IMR-90 (cell line): ENCODE data around the gene ADGRG6. TPM values are rescaled to one million over a fixed set of nuclear protein-coding genes. Genes with fewer than 3 reads are reported as not detected.

Source experiments
- ATAC-seq: fragments of 200-7000 bp; cut with Tn5 transposase; 2 replicates; pipeline ENCODE4 v1.9.1; 2020; ENCODE audit warnings: low read depth, mild to moderate bottlenecking, moderate library complexity
- BruUV-seq: library from RNA; stranded (reverse); fragments of 400-500 nt; replicated peaks from 2 replicates; lab custom pipeline; 2021; lab: Mats Ljungman, UMichigan
- CTCF ChIA-PET: fragments of 300-600 bp; formaldehyde crosslinking; extraction: SDS; loops from one replicate; lab custom pipeline; 2021; ENCODE audit warnings: antibody characterized with exemption; lab: Yijun Ruan, JAX
- POLR2A ChIA-PET: fragments of 300-600 bp; sonication (Branson Sonifier 250); formaldehyde crosslinking; loops from one replicate; lab custom pipeline; 2022; ENCODE audit warnings: antibody characterized with exemption; ENCODE audit not compliant: unreplicated experiment; lab: Charles Lee
- DNase-seq: peaks from one replicate; pipeline ENCODE4 v3.0.0; 2013
- H2AFZ ChIP-seq: replicated peaks from 2 replicates; pipeline ENCODE3; 2013; ENCODE audit warnings: low read length, mild to moderate bottlenecking; ENCODE audit not compliant: poor library complexity
- H2AK5ac ChIP-seq: 2 replicates; pipeline ENCODE4 v1.6.1; 2013; ENCODE audit warnings: low read depth, low read length, inconsistent platforms
- H2AK9ac ChIP-seq: replicated peaks from 2 replicates; pipeline ENCODE3; 2013; ENCODE audit warnings: mild to moderate bottlenecking, low read depth, low read length, moderate library complexity; ENCODE audit not compliant: poor library complexity
- H2BK120ac ChIP-seq: 2 replicates; pipeline ENCODE4 v1.6.1; 2013; ENCODE audit warnings: low read depth, low read length, inconsistent platforms
- H2BK15ac ChIP-seq: 3 replicates; pipeline ENCODE4 v1.6.1; 2013; ENCODE audit warnings: low read depth, low read length, inconsistent platforms
- H2BK20ac ChIP-seq: 2 replicates; pipeline ENCODE4 v1.6.1; 2013; ENCODE audit warnings: low read depth, mild to moderate bottlenecking, inconsistent platforms, low read length, moderate library complexity
- H2BK5ac ChIP-seq: 2 replicates; pipeline ENCODE4 v1.6.1; 2013; ENCODE audit warnings: mild to moderate bottlenecking, low read depth, low read length, inconsistent platforms; ENCODE audit not compliant: poor library complexity, severe bottlenecking
- H3K14ac ChIP-seq: replicated peaks from 2 replicates; pipeline ENCODE4 v1.6.1; 2013; ENCODE audit warnings: low read depth, low read length, inconsistent platforms
- H3K18ac ChIP-seq: 2 replicates; pipeline ENCODE4 v1.6.1; 2013; ENCODE audit warnings: low read depth, low read length, control low read depth
- H3K23ac ChIP-seq: 2 replicates; pipeline ENCODE4 v1.6.1; 2013; ENCODE audit warnings: low read depth, low read length, inconsistent platforms
- H3K27ac ChIP-seq: 2 replicates; pipeline ENCODE4 v1.5.1; 2013; ENCODE audit warnings: mild to moderate bottlenecking, control low read depth, low read length; ENCODE audit not compliant: insufficient read depth
- H3K27me3 ChIP-seq: 2 replicates; pipeline ENCODE4 v1.6.1; 2013; ENCODE audit warnings: low read length; ENCODE audit not compliant: control insufficient read depth, insufficient read depth
- H3K36me3 ChIP-seq: 2 replicates; pipeline ENCODE4 v1.6.1; 2013; ENCODE audit warnings: low read length, mixed read lengths; ENCODE audit not compliant: control insufficient read depth, insufficient read depth
- H3K4ac ChIP-seq: 2 replicates; pipeline ENCODE4 v1.6.1; 2013; ENCODE audit warnings: low read depth, low read length, inconsistent platforms
- H3K4me1 ChIP-seq: 2 replicates; pipeline ENCODE4 v1.6.1; 2013; ENCODE audit warnings: low read length, mixed read lengths; ENCODE audit not compliant: control insufficient read depth, insufficient read depth
- H3K4me2 ChIP-seq: 2 replicates; pipeline ENCODE4 v1.6.1; 2013; ENCODE audit warnings: low read depth, mild to moderate bottlenecking, control low read depth, low read length, moderate library complexity
- H3K4me3 ChIP-seq: 2 replicates; pipeline ENCODE4 v1.5.1; 2013; ENCODE audit warnings: low read depth, mild to moderate bottlenecking, control low read depth, low read length, moderate library complexity; ENCODE audit not compliant: insufficient read depth
- H3K56ac ChIP-seq: 2 replicates; pipeline ENCODE4 v1.6.1; 2013; ENCODE audit warnings: low read length, inconsistent platforms; ENCODE audit not compliant: insufficient read depth; ENCODE audit errors: extremely low read depth
- H3K79me1 ChIP-seq, 2 experiments: 2 replicates each; pipeline ENCODE4 v1.6.1; 2013; ENCODE audit warnings: low read length in 2 of 2, inconsistent platforms in 1 of 2, low read depth in 1 of 2
- H3K9ac ChIP-seq: 2 replicates; pipeline ENCODE4 v1.6.1; 2013; ENCODE audit warnings: low read depth, low read length, control low read depth
- H3K9me1 ChIP-seq: 2 replicates; pipeline ENCODE4 v1.6.1; 2013; ENCODE audit warnings: low read length, inconsistent platforms; ENCODE audit not compliant: insufficient read depth
- H3K9me3 ChIP-seq: 2 replicates; pipeline ENCODE4 v1.6.1; 2013; ENCODE audit warnings: low read length; ENCODE audit not compliant: control insufficient read depth, insufficient read depth
- H4K20me1 ChIP-seq: 2 replicates; pipeline ENCODE4 v1.6.1; 2013; ENCODE audit warnings: low read length, inconsistent platforms; ENCODE audit not compliant: insufficient read depth
- H4K5ac ChIP-seq: 2 replicates; pipeline ENCODE4 v1.6.1; 2013; ENCODE audit warnings: mild to moderate bottlenecking, low read depth, low read length, control low read depth
- H4K8ac ChIP-seq, 2 experiments: 2 replicates each; pipeline ENCODE4 v1.6.1; 2013; ENCODE audit warnings: low read depth in 2 of 2, low read length in 2 of 2, control low read depth in 1 of 2, inconsistent platforms in 1 of 2
- H4K91ac ChIP-seq: 2 replicates; pipeline ENCODE4 v1.6.1; 2013; ENCODE audit warnings: low read depth, low read length, inconsistent platforms; ENCODE audit not compliant: insufficient read depth
- BHLHE40 ChIP-seq: fragments of 150-350 bp; IDR thresholded peaks from 2 replicates; pipeline ENCODE4 v1.6.1; 2016; ENCODE audit warnings: mild to moderate bottlenecking, low read depth, low read length
- CEBPB ChIP-seq: IDR thresholded peaks from 2 replicates; pipeline ENCODE4 v1.6.1; 2012; ENCODE audit warnings: low read depth, low read length, improper control_type of control experiment
- MAFK ChIP-seq: IDR thresholded peaks from 2 replicates; pipeline ENCODE4 v1.6.1; 2012; ENCODE audit warnings: low read depth, low read length, improper control_type of control experiment
- NFE2L2 ChIP-seq: fragments of 150-350 bp; IDR thresholded peaks from 2 replicates; pipeline ENCODE4 v1.6.1; 2016; ENCODE audit warnings: low read depth, mild to moderate bottlenecking, low read length
- POLR2A ChIP-seq: IDR thresholded peaks from 2 replicates; pipeline ENCODE4 v1.6.1; 2012; ENCODE audit warnings: mild to moderate bottlenecking, low read depth, low read length
- SMC3 ChIP-seq: fragments of 150-350 bp; IDR thresholded peaks from 2 replicates; pipeline ENCODE4 v1.6.1; 2016; ENCODE audit warnings: low read depth, mild to moderate bottlenecking, antibody characterized with exemption, low read length, moderate library complexity
- whole genome bisulfite sequencing, 2 experiments: methylation state at CpG; one replicate each; pipeline versions ENCODE4 v1.1.5 to v1.1.7; 2013; ENCODE audit warnings: missing lambda C conversion rate in 2 of 2; ENCODE audit not compliant: insufficient read length in 1 of 2; ENCODE audit errors: extremely low coverage in 2 of 2; 5-methylcytosine and 5-hydroxymethylcytosine counted together
- dilution Hi-C: fragments of 300-500 bp; cut with HindIII; formaldehyde crosslinking; loops from one replicate; pipeline ENCODE4 v1.14.3; 2018; ENCODE audit warnings: low sequenced_read_pairs; ENCODE audit not compliant: unreplicated experiment
- in situ Hi-C: fragments of 300-500 bp; cut with MboI; formaldehyde crosslinking; loops from 3 replicates; pipeline ENCODE4 v1.14.3; 2019; ENCODE audit warnings: low sequenced_read_pairs, inconsistent platforms, mixed read lengths
- intact Hi-C: fragments of 100-400 bp; cut with micrococcal nuclease; formaldehyde crosslinking; loops from 2 replicates; pipeline ENCODE4 v1.10.0; 2022
- polyA plus RNA-seq, 3 experiments: library from polyadenylated mRNA; depleted of rRNA; stranded (reverse); fragments of >200 nt; gene quantifications; 2 replicates each; pipeline ENCODE4 v1.2.3, GENCODE V29; 2012; ENCODE audit warnings: low replicate concordance in 1 of 3
- total RNA-seq: library from RNA; depleted of rRNA; stranded (reverse); fragments of >200 nt; gene quantifications from 2 replicates; pipeline ENCODE4 v1.2.3, GENCODE V29; 2012
- TF ChIP-seq, protein P1 (sequence below): conservative IDR thresholded peaks from 2 replicates; pipeline ENCODE4 v1.5.1; 2012; ENCODE audit warnings: mild to moderate bottlenecking, low read depth, low read length, improper control_type of control experiment

The ADGRG6 gene
- total and polyA plus RNA-seq, 2 of the 4 experiments (the other 2 are of a cell fraction) = 10.0 to 20.3 TPM

DNA sequence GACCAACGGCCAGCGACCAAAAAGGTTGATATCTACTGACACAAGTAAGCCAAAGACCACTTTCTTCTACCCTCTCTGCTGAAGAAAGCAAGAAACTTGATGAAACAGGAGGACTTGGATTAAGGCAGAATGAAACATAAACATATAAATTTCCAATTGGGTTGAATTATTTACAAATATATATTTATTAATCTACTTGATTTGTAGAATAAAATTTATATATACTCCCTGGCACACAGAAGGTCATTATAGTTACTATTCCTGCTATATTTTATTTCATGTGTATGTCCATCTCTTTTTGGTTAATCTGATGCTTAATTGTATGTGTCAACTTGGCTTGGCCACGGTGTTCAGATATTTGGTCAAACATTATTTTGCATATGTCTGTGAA, 4.2 kb upstream of the ADGRG6 start:
- BruUV-seq = no TSS peak
- peaks cover 3% of the 10 kb centered on the region; the same call in 1 of the 2 replicates for H3K4me1 ChIP-seq
- H3K27ac ChIP-seq = no peak overlapping the region

More for the DNA sequence above, 4.2 kb upstream of the ADGRG6 start:
- no peak overlapping the region for H3K23ac ChIP-seq
- H2BK120ac ChIP-seq = peak overlapping the region; percentile 56; the same call in 1 of the 2 replicates
- H2BK15ac ChIP-seq = peak overlapping the region; percentile 77; the same call in 1 of the 3 replicates
- no peak overlapping the region for H3K56ac ChIP-seq
- WGBS, 2 experiments = no CpG with 5 or more reads among the region's 3 CpGs
- H4K91ac ChIP-seq = peak overlapping the region; percentile 50; the same call in 1 of the 2 replicates
- no peak overlapping the region for H3K4ac ChIP-seq
- no peaks in the 10 kb centered on the region for H3K27me3 ChIP-seq
- H3K14ac ChIP-seq = peak overlapping the region; percentile 64
- no peak overlapping the region for H3K9ac ChIP-seq
- intact Hi-C loops = loop anchor here (5.0 kb wide), 1 partner anchor 60 kb away; no protein-coding TSS in a partner anchor
- no peak overlapping the region for H3K4me3 ChIP-seq
- ATAC-seq (no peak), DNase-seq (no peak)
- H4K8ac ChIP-seq = peak overlapping the region in 1 of 2 experiments; percentile 31; a peak in 1 of 4 replicates
- no peak overlapping the region for H2AFZ ChIP-seq
- no peak overlapping the region for H4K5ac ChIP-seq
- in situ Hi-C loops = no loop called here
- TF ChIP-seq, protein P1, sequence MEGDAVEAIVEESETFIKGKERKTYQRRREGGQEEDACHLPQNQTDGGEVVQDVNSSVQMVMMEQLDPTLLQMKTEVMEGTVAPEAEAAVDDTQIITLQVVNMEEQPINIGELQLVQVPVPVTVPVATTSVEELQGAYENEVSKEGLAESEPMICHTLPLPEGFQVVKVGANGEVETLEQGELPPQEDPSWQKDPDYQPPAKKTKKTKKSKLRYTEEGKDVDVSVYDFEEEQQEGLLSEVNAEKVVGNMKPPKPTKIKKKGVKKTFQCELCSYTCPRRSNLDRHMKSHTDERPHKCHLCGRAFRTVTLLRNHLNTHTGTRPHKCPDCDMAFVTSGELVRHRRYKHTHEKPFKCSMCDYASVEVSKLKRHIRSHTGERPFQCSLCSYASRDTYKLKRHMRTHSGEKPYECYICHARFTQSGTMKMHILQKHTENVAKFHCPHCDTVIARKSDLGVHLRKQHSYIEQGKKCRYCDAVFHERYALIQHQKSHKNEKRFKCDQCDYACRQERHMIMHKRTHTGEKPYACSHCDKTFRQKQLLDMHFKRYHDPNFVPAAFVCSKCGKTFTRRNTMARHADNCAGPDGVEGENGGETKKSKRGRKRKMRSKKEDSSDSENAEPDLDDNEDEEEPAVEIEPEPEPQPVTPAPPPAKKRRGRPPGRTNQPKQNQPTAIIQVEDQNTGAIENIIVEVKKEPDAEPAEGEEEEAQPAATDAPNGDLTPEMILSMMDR = no peak
- no peak for TF ChIP-seq NFE2L2
- TF ChIP-seq MAFK = no peak
- no peak for TF ChIP-seq SMC3
- TF ChIP-seq CEBPB = no peak
- no peak for TF ChIP-seq BHLHE40
- no peak for TF ChIP-seq POLR2A
- H2AK9ac ChIP-seq = peak overlapping the region; percentile 6
- peak overlapping the region; percentile 44; the same call in 1 of the 2 replicates for H3K18ac ChIP-seq
- peak overlapping the region; percentile 68 for H2BK5ac ChIP-seq
- H3K36me3 ChIP-seq = no peaks in the 10 kb centered on the region
- H3K9me3 ChIP-seq = no peaks in the 10 kb centered on the region
- no peaks in the 10 kb centered on the region for H3K9me1 ChIP-seq
- dilution Hi-C loops = no loop called here
- H4K20me1 ChIP-seq = no peaks in the 10 kb centered on the region
- H3K4me2 ChIP-seq = peak overlapping the region; percentile 19; the same call in 1 of the 2 replicates
- peak overlapping the region; percentile 53; the same call in 1 of the 2 replicates for H2BK20ac ChIP-seq
- peak overlapping the region; percentile 82 for H2AK5ac ChIP-seq
- ChIA-PET POLR2A (no interaction called here), CTCF (no interaction called here)
- peaks cover 4 to 10% of the 10 kb centered on the region in 2 experiments; a peak in 2 of 4 replicates for H3K79me1 ChIP-seq
